Bronchial epithelial cell (primary cell): Measurements from ENCODE around the gene HERC2. TPM values are rescaled to one million over a fixed set of nuclear protein-coding genes. Genes with fewer than 3 reads are reported as not detected.

ENCODE experiments used
- DNase-seq: peaks from one replicate; pipeline ENCODE4 v3.0.0-alpha.2; 2010; ENCODE audit warnings: low read depth
- FAIRE-seq: peaks from 2 replicates; lab custom pipeline; 2011; peaks lifted over from hg19 to GRCh38; lab: Jason Lieb, UNC
- H3K27me3 ChIP-seq: 2 replicates; pipeline ENCODE4 v1.5.1; 2011; ENCODE audit warnings: low read length; ENCODE audit not compliant: control insufficient read depth, insufficient read depth
- H3K36me3 ChIP-seq: 2 replicates; pipeline ENCODE4 v1.5.1; 2011; ENCODE audit warnings: low read length; ENCODE audit not compliant: control insufficient read depth, insufficient read depth
- H3K4me3 ChIP-seq: 2 replicates; pipeline ENCODE4 v1.5.1; 2011; ENCODE audit warnings: mild to moderate bottlenecking, low read depth, low read length, control low read depth
- CTCF ChIP-seq: IDR thresholded peaks from 2 replicates; pipeline ENCODE4 v1.5.1; 2011; ENCODE audit warnings: mild to moderate bottlenecking, moderate library complexity, low read length, control low read depth, inconsistent platforms; ENCODE audit not compliant: insufficient read depth, severe bottlenecking
- total RNA-seq: library from RNA; depleted of rRNA; stranded (reverse); fragments of >200 nt; gene quantifications from 2 replicates; pipeline ENCODE4 v1.2.1, GENCODE V29; 2014

The HERC2 gene
- total RNA-seq, 1 donor from 2014 or later, result 22.6 TPM

GRCh38 chr15:28084547-28084946 lies 237.4 kb downstream of the HERC2 start:
- FAIRE-seq (no peak), DNase-seq (no peak)
- no peaks in the 10 kb centered on the region for H3K36me3 ChIP-seq
- H3K4me3 ChIP-seq, result no peak overlapping the region
- no peaks in the 10 kb centered on the region for H3K27me3 ChIP-seq
- TF ChIP-seq CTCF, result no peak

GRCh38 chr15:28082891-28083684 lies 238.9 kb downstream of the HERC2 start:
- DNase-seq (peak; percentile 12), FAIRE-seq (peak; percentile 36)
- H3K4me3 ChIP-seq, result no peak overlapping the region
- TF ChIP-seq CTCF, result no peak
- no peaks in the 10 kb centered on the region for H3K36me3 ChIP-seq
- no peaks in the 10 kb centered on the region for H3K27me3 ChIP-seq

- no peaks in the 10 kb centered on the region for H3K27me3 ChIP-seq
- H3K36me3 ChIP-seq, result no peaks in the 10 kb centered on the region
- TF ChIP-seq CTCF, result no peak
- DNase-seq, result no peak
- no peak for FAIRE-seq
- H3K4me3 ChIP-seq, result no peak overlapping the region
Measured at GRCh38 chr15:28081594-28081993, 240.4 kb downstream of the HERC2 start.

- no peak for FAIRE-seq
- no peaks in the 10 kb centered on the region for H3K36me3 ChIP-seq
Measured at GRCh38 chr15:28080386-28080785, 241.6 kb downstream of the HERC2 start.

GRCh38 chr15:28079313-28079969 lies 242.5 kb downstream of the HERC2 start:
- H3K4me3 ChIP-seq, result no peak overlapping the region
- DNase-seq (no peak), FAIRE-seq (no peak)
- H3K27me3 ChIP-seq, result no peaks in the 10 kb centered on the region
- no peaks in the 10 kb centered on the region for H3K36me3 ChIP-seq
- no peak for TF ChIP-seq CTCF

More at GRCh38 chr15:28080386-28080785, 241.6 kb downstream of the HERC2 start:
- DNase-seq, result no peak
- no peaks in the 10 kb centered on the region for H3K27me3 ChIP-seq
- no peak overlapping the region for H3K4me3 ChIP-seq
- no peak for TF ChIP-seq CTCF
